ENCODE measurements around the gene RENBP.

GRCh38 chrX:153920546-153920945, 23.9 kb downstream of the RENBP start:
- TF ChIP-seq, protein P1, sequence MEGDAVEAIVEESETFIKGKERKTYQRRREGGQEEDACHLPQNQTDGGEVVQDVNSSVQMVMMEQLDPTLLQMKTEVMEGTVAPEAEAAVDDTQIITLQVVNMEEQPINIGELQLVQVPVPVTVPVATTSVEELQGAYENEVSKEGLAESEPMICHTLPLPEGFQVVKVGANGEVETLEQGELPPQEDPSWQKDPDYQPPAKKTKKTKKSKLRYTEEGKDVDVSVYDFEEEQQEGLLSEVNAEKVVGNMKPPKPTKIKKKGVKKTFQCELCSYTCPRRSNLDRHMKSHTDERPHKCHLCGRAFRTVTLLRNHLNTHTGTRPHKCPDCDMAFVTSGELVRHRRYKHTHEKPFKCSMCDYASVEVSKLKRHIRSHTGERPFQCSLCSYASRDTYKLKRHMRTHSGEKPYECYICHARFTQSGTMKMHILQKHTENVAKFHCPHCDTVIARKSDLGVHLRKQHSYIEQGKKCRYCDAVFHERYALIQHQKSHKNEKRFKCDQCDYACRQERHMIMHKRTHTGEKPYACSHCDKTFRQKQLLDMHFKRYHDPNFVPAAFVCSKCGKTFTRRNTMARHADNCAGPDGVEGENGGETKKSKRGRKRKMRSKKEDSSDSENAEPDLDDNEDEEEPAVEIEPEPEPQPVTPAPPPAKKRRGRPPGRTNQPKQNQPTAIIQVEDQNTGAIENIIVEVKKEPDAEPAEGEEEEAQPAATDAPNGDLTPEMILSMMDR (IDR thresholded peaks at IDR 0.05 in 4 of 5, conservative IDR thresholded peaks at IDR 0.05 in 1 of 5): no peak
- TF ChIP-seq POLR2A (IDR thresholded peaks at IDR 0.05): no peak
